GM23338 (cell line): ENCODE data around the gene TIMMDC1. TPM values are rescaled to one million over a fixed set of nuclear protein-coding genes. Genes with fewer than 3 reads are reported as not detected.

Experiments
- ATAC-seq: fragments of 200-7000 bp; cut with Tn5 transposase; 3 replicates; pipeline ENCODE4 v1.9.1; 2020
- DNase-seq: peaks from one replicate; pipeline ENCODE4 v3.0.0-alpha.2; 2015; ENCODE audit warnings: low spot score
- H2AFZ ChIP-seq: fragments of 200-600 bp; sonication (generic); 2 replicates; pipeline ENCODE4 v1.8.0; 2016; ENCODE audit warnings: antibody characterized with exemption, mild to moderate bottlenecking, moderate library complexity
- H3F3A ChIP-seq: fragments of 200-600 bp; sonication (generic); replicated peaks from 2 replicates; pipeline ENCODE4 v1.8.0; 2017; ENCODE audit warnings: antibody characterized with exemption, mixed run types, low read depth
- H3K27ac ChIP-seq: fragments of 200-600 bp; sonication (generic); 2 replicates; pipeline ENCODE4 v1.6.1; 2016; ENCODE audit warnings: low read depth
- H3K27me3 ChIP-seq: fragments of 200-600 bp; sonication (generic); 2 replicates; pipeline ENCODE4 v1.8.0; 2016; ENCODE audit warnings: mild to moderate bottlenecking, mixed run types, moderate library complexity; ENCODE audit not compliant: insufficient read depth
- H3K36me3 ChIP-seq: fragments of 200-600 bp; sonication (generic); 2 replicates; pipeline ENCODE4 v1.8.0; 2016; ENCODE audit warnings: mild to moderate bottlenecking; ENCODE audit not compliant: insufficient read depth
- H3K4me1 ChIP-seq: fragments of 200-600 bp; sonication (generic); 2 replicates; pipeline ENCODE4 v1.8.0; 2016; ENCODE audit warnings: mild to moderate bottlenecking, moderate library complexity; ENCODE audit not compliant: insufficient read depth
- H3K4me2 ChIP-seq: fragments of 200-600 bp; sonication (generic); 2 replicates; pipeline ENCODE4 v1.7.1; 2017; ENCODE audit warnings: mixed run types
- H3K4me3 ChIP-seq: fragments of 200-600 bp; sonication (generic); 2 replicates; pipeline ENCODE4 v1.6.1; 2016; ENCODE audit warnings: mixed run types
- H3K79me2 ChIP-seq: fragments of 200-600 bp; sonication (generic); replicated peaks from 2 replicates; pipeline ENCODE4 v1.8.0; 2017; ENCODE audit warnings: mild to moderate bottlenecking; ENCODE audit not compliant: insufficient read depth
- H3K9me2 ChIP-seq: fragments of 200-600 bp; sonication (generic); 2 replicates; pipeline ENCODE4 v1.8.0; 2017; ENCODE audit not compliant: insufficient read depth
- H4K20me1 ChIP-seq: fragments of 200-600 bp; sonication (generic); replicated peaks from 2 replicates; pipeline ENCODE4 v1.8.0; 2017; ENCODE audit warnings: mild to moderate bottlenecking; ENCODE audit not compliant: insufficient read depth
- H3K27ac Mint-ChIP-seq: 2 replicates; pipeline ENCODE4 v1.8.0; 2020; ENCODE audit warnings: inconsistent platforms, mild to moderate bottlenecking, moderate library complexity, mixed read lengths
- H3K27me3 Mint-ChIP-seq: 3 replicates; pipeline ENCODE4 v1.8.0; 2022; ENCODE audit warnings: low read depth, mild to moderate bottlenecking, moderate library complexity, mixed read lengths, inconsistent platforms; ENCODE audit not compliant: insufficient read depth, poor library complexity
- H3K36me3 Mint-ChIP-seq: 3 replicates; pipeline ENCODE4 v1.8.0; 2021; ENCODE audit warnings: low read depth, mild to moderate bottlenecking, inconsistent platforms, moderate library complexity, mixed read lengths
- H3K4me1 Mint-ChIP-seq: 3 replicates; pipeline ENCODE4 v1.8.0; 2020; ENCODE audit warnings: mild to moderate bottlenecking, inconsistent platforms, mixed read lengths
- H3K4me3 Mint-ChIP-seq: 3 replicates; pipeline ENCODE4 v1.8.0; 2021; ENCODE audit warnings: moderate library complexity, mild to moderate bottlenecking, inconsistent platforms, mixed read lengths
- H3K9me3 Mint-ChIP-seq: 3 replicates; pipeline ENCODE4 v1.8.0; 2020; ENCODE audit warnings: moderate library complexity, mild to moderate bottlenecking, inconsistent platforms, mixed read lengths
- EZH2 ChIP-seq: fragments of 200-600 bp; sonication (generic); IDR thresholded peaks from one replicate; pipeline ENCODE4 v1.8.0; 2017; ENCODE audit warnings: antibody characterized with exemption, mild to moderate bottlenecking, low read depth; ENCODE audit not compliant: unreplicated experiment
- EZH2phosphoT487 ChIP-seq: fragments of 200-600 bp; sonication (generic); IDR thresholded peaks from one replicate; pipeline ENCODE4 v1.8.1; 2018; ENCODE audit warnings: antibody characterized with exemption; ENCODE audit not compliant: unreplicated experiment
- JUNB ChIP-seq: IDR thresholded peaks from one replicate; pipeline ENCODE4 v1.6.1; 2016; ENCODE audit warnings: antibody characterized with exemption; ENCODE audit not compliant: unreplicated experiment
- STAT1 ChIP-seq: IDR thresholded peaks from one replicate; pipeline ENCODE4 v1.6.1; 2016; ENCODE audit warnings: antibody characterized with exemption; ENCODE audit not compliant: unreplicated experiment
- ZNF114 ChIP-seq: fragments of 250-450 bp; sonication (Bioruptor Pico); IDR thresholded peaks from 2 replicates; pipeline ENCODE4 v1.5.0; 2020; ENCODE audit warnings: mild to moderate bottlenecking, moderate library complexity
- polyA plus RNA-seq: library from polyadenylated mRNA; unstranded; fragments of >200 nt; fragmentation: Nextera tagmentation; extraction: Ambion mirVana; gene quantifications from 2 replicates; pipeline ENCODE4 v1.2.1, GENCODE V29; 2016
- total RNA-seq: library from RNA; depleted of rRNA; stranded (reverse); fragments of >200 nt; shearing (Covaris generic); gene quantifications from 2 replicates; pipeline ENCODE4 v1.2.3, GENCODE V29; 2014
- TF ChIP-seq, protein P1 (sequence below): IDR thresholded peaks from 2 replicates; pipeline ENCODE4 v1.6.1; 2016; ENCODE audit warnings: antibody characterized with exemption
- TF ChIP-seq, protein P2 (sequence below): IDR thresholded peaks from one replicate; pipeline ENCODE4 v1.6.1; 2018; ENCODE audit warnings: antibody characterized with exemption; ENCODE audit not compliant: unreplicated experiment
- TF ChIP-seq, protein P3 (sequence below), 2 experiments: fragments of 200-600 bp in 1 of 2; sonication (generic) in 1 of 2; conservative IDR thresholded peaks; 2 replicates each; pipeline versions ENCODE4 v1.5.1 to v1.6.1; 2016 to 2017; ENCODE audit warnings: antibody characterized with exemption in 2 of 2, low read depth in 2 of 2, mild to moderate bottlenecking in 2 of 2, moderate library complexity in 1 of 2

Gene TIMMDC1
- total and polyA plus RNA-seq, 2 experiments from 2014 or later: 62.2 to 105 TPM

DNA sequence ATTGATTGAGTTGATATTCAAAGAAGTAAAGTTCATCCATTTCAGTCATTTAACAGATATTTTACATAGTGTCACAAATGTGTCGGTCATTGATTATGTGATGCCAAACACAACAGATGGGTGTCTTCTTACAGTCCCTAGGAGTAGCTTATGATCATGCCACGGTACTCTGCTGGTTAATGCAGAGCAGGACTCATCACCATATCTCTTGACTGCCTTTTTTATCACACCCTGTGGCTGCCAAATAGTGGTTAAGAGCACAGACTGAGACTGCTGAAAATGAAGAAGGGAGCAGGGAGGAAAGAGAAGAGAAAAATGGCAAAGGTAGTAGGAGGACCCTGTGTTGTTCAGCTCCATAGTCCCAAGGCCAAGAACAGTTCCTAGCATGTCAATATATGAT lies 12.8 kb upstream of the TIMMDC1 start (continued):
- TF ChIP-seq, protein P1, sequence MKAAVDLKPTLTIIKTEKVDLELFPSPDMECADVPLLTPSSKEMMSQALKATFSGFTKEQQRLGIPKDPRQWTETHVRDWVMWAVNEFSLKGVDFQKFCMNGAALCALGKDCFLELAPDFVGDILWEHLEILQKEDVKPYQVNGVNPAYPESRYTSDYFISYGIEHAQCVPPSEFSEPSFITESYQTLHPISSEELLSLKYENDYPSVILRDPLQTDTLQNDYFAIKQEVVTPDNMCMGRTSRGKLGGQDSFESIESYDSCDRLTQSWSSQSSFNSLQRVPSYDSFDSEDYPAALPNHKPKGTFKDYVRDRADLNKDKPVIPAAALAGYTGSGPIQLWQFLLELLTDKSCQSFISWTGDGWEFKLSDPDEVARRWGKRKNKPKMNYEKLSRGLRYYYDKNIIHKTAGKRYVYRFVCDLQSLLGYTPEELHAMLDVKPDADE: no peak
- TF ChIP-seq STAT1 (no peak), EZH2 (no peak), JUNB (no peak), ZNF114 (no peak)
- TF ChIP-seq, protein P2, sequence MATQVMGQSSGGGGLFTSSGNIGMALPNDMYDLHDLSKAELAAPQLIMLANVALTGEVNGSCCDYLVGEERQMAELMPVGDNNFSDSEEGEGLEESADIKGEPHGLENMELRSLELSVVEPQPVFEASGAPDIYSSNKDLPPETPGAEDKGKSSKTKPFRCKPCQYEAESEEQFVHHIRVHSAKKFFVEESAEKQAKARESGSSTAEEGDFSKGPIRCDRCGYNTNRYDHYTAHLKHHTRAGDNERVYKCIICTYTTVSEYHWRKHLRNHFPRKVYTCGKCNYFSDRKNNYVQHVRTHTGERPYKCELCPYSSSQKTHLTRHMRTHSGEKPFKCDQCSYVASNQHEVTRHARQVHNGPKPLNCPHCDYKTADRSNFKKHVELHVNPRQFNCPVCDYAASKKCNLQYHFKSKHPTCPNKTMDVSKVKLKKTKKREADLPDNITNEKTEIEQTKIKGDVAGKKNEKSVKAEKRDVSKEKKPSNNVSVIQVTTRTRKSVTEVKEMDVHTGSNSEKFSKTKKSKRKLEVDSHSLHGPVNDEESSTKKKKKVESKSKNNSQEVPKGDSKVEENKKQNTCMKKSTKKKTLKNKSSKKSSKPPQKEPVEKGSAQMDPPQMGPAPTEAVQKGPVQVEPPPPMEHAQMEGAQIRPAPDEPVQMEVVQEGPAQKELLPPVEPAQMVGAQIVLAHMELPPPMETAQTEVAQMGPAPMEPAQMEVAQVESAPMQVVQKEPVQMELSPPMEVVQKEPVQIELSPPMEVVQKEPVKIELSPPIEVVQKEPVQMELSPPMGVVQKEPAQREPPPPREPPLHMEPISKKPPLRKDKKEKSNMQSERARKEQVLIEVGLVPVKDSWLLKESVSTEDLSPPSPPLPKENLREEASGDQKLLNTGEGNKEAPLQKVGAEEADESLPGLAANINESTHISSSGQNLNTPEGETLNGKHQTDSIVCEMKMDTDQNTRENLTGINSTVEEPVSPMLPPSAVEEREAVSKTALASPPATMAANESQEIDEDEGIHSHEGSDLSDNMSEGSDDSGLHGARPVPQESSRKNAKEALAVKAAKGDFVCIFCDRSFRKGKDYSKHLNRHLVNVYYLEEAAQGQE: no peak

DNA sequence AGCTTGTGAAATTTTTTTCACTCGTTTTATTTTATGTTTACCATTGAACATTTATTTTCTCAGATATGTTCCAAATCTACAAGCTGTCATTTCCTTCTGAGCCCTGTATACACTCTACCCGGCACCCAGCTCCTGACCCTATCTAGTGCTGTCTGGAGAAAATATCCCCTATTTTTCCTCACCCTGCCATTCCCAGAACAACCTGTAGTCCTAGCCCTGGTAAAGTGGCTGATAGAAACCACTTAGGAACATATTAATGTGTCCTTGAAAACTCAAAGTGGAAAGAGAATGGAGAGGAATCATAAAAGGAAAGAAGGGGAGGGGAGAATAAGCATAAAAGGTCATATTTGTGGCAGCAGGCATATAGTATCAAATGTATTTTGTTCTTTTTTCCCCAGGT lies 8.2 kb upstream of the TIMMDC1 start:
- no peaks in the 10 kb centered on the region for H3F3A ChIP-seq
- Mint-ChIP-seq H3K4me1 (no peaks in the 10 kb centered on the region), H3K4me3 (no peak overlapping the region), H3K27ac (no peak overlapping the region), H3K9me3 (no peaks in the 10 kb centered on the region), H3K36me3 (peaks cover 28% of the 10 kb centered on the region), H3K27me3 (peaks cover 2% of the 10 kb centered on the region)
- TF ChIP-seq, protein P2: no peak
- TF ChIP-seq, protein P3, sequence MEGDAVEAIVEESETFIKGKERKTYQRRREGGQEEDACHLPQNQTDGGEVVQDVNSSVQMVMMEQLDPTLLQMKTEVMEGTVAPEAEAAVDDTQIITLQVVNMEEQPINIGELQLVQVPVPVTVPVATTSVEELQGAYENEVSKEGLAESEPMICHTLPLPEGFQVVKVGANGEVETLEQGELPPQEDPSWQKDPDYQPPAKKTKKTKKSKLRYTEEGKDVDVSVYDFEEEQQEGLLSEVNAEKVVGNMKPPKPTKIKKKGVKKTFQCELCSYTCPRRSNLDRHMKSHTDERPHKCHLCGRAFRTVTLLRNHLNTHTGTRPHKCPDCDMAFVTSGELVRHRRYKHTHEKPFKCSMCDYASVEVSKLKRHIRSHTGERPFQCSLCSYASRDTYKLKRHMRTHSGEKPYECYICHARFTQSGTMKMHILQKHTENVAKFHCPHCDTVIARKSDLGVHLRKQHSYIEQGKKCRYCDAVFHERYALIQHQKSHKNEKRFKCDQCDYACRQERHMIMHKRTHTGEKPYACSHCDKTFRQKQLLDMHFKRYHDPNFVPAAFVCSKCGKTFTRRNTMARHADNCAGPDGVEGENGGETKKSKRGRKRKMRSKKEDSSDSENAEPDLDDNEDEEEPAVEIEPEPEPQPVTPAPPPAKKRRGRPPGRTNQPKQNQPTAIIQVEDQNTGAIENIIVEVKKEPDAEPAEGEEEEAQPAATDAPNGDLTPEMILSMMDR (conservative IDR thresholded peaks at IDR 0.05; ENCODE audit: low read depth in 2 of 2): 0 out of 4 replicates have a peak, but pooled peaks of 1 of the 2 experiments have one; percentile 25
- TF ChIP-seq EZH2phosphoT487: no peak
- no peak overlapping the region for H3K4me3 ChIP-seq
- no peak overlapping the region for H2AFZ ChIP-seq
- H3K4me2 ChIP-seq: no peak overlapping the region
- H3K27me3 ChIP-seq: no peaks in the 10 kb centered on the region
- peaks cover 26% of the 10 kb centered on the region for H3K36me3 ChIP-seq
- peak; percentile 48; the same call in 2 of the 3 replicates for ATAC-seq
- no peaks in the 10 kb centered on the region for H3K79me2 ChIP-seq
- no peaks in the 10 kb centered on the region for H4K20me1 ChIP-seq
- H3K9me2 ChIP-seq: no peaks in the 10 kb centered on the region
- H3K4me1 ChIP-seq: no peaks in the 10 kb centered on the region
- DNase-seq: no peak
- H3K27ac ChIP-seq: no peak overlapping the region
